Measurements from ENCODE around the gene MED12. TPM values are rescaled to one million over a fixed set of nuclear protein-coding genes. Genes with fewer than 3 reads are reported as not detected.

The MED12 gene
- total and polyA plus RNA-seq, 2 of the 8 experiments (the other 6 are each of a cell fraction or from before 2014, with no cell fraction given): 19.4 to 48.9 TPM

DNA sequence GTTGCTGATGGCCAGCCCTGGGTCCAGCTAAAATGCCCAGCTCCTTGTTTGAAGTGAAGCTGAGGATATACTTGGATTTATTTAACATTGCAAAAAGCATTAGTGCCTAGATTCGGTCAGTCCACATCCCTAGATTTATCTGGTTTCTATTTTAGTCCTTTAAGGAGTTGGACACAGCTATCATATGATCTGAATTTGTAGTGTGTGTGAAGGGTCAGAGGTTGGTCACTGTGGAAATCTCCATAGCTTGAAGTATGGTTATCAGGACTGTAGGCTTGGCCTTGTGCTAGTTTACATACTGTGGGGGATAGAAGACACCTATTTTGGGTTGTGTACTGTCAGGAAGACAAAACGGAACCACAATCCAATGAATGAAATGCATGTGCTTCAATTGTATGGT, 55.0 kb downstream of the MED12 start:
- H4K91ac ChIP-seq (replicated peaks; ENCODE audit: insufficient read length, low read length): no peak overlapping the region
- no peak for DNase-seq (ENCODE audit: low read depth in 1 of 2, low spot score in 2 of 2)
- no peaks in the 10 kb centered on the region for H3K27me3 ChIP-seq (replicated peaks in 1 of 4; ENCODE audit: control insufficient read depth in 3 of 4, extremely low read depth in 1 of 4, insufficient read depth in 3 of 4, low read length in 3 of 4)
- H2BK5ac ChIP-seq (ENCODE audit: low read depth, low read length): no peak overlapping the region
- no peak overlapping the region for H2BK20ac ChIP-seq (ENCODE audit: low read length)
- H2BK12ac ChIP-seq (ENCODE audit: low read depth, low read length): no peak overlapping the region
- no peaks in the 10 kb centered on the region for H3K36me3 ChIP-seq (ENCODE audit: control insufficient read depth in 2 of 4, insufficient read depth in 4 of 4, low read length in 3 of 4)
- WGBS, 2 experiments (ENCODE audit: extremely low coverage in 1 of 2, insufficient coverage in 1 of 2, insufficient read length in 1 of 2, insufficient replicate concordance in 2 of 2, low coverage in 1 of 2, low lambda C conversion rate in 2 of 2, missing lambda C conversion rate in 1 of 2): 96% methylated on average over 2 of the region's 2 CpGs; no CpG with 5 or more reads in 1 of the 2 experiments
- no peak overlapping the region for H3K23ac ChIP-seq (ENCODE audit: insufficient read length)
- no peak overlapping the region for H2AFZ ChIP-seq (ENCODE audit: low read length)
- no peaks in the 10 kb centered on the region for H3K9me3 ChIP-seq (ENCODE audit: insufficient read depth in 2 of 2, low read depth in 1 of 2, low read length in 1 of 2)
- H3K79me2 ChIP-seq (ENCODE audit: control insufficient read depth in 1 of 2, insufficient read depth in 2 of 2, low read length in 2 of 2): no peaks in the 10 kb centered on the region
- H3K23me2 ChIP-seq (ENCODE audit: low read depth, low read length): no peaks in the 10 kb centered on the region; the same call in 1 of the 2 replicates
- no peak overlapping the region for H2AK5ac ChIP-seq (ENCODE audit: low read depth, low read length)
- H3K56ac ChIP-seq (replicated peaks; ENCODE audit: insufficient read length, low read depth, low read length): no peak overlapping the region
- no peak overlapping the region for H3K9ac ChIP-seq (replicated peaks in 1 of 4; ENCODE audit: extremely low read depth in 1 of 4, low read depth in 3 of 4, low read length in 3 of 4)
- H4K20me1 ChIP-seq (replicated peaks in 1 of 2; ENCODE audit: control insufficient read depth in 1 of 2, insufficient read depth in 2 of 2, low read length in 2 of 2): no peaks in the 10 kb centered on the region
- H4K8ac ChIP-seq (ENCODE audit: extremely low read depth, insufficient read depth, low read length): no peak overlapping the region
- ChIA-PET CTCF (ENCODE audit: partially characterized antibody) (no interaction called here), POLR2A (ENCODE audit: partially characterized antibody) (interaction anchor here (1.1 to 2.0 kb wide), 2 partner anchors 9 to 11 kb away, joined by 4 to 10 read pairs; no protein-coding TSS in a partner anchor)
- H3K4me1 ChIP-seq (replicated peaks in 1 of 4; ENCODE audit: control insufficient read depth in 3 of 4, insufficient read depth in 4 of 4, low read length in 3 of 4): peaks cover 0 to 4% (median 3%) of the 10 kb centered on the region in 4 experiments; a peak in 4 of 7 replicates
- H3K4ac ChIP-seq (replicated peaks; ENCODE audit: insufficient read length, low read depth, low read length): no peak overlapping the region
- FAIRE-seq: no peak
- no peak overlapping the region for H3K18ac ChIP-seq (ENCODE audit: extremely low read depth, low read length)
- H4K5ac ChIP-seq (ENCODE audit: insufficient read length, low read depth, low read length): no peak overlapping the region
- no peak overlapping the region for H3K4me3 ChIP-seq (ENCODE audit: extremely low read depth in 1 of 4, insufficient read depth in 2 of 4, low read depth in 3 of 4, low read length in 4 of 4)
- H2BK120ac ChIP-seq (replicated peaks; ENCODE audit: low read depth, low read length): no peak overlapping the region
- no peaks in the 10 kb centered on the region for H3K79me1 ChIP-seq (ENCODE audit: low read depth, low read length)
- no peak overlapping the region for H3K27ac ChIP-seq (ENCODE audit: low read depth, low read length)
- H3K4me2 ChIP-seq (ENCODE audit: insufficient read depth in 1 of 2, low read depth in 2 of 2, low read length in 2 of 2): no peak overlapping the region
- H2BK15ac ChIP-seq (ENCODE audit: low read length): no peak overlapping the region
- H3K14ac ChIP-seq (ENCODE audit: insufficient read length): no peak overlapping the region
- TF ChIP-seq YY1 (IDR thresholded peaks at IDR 0.05; ENCODE audit: low read depth, low read length) (no peak), ATF2 (IDR thresholded peaks at IDR 0.05; ENCODE audit: low read length) (no peak), SIRT6 (IDR thresholded peaks at IDR 0.05; ENCODE audit: low read length) (no peak), HDAC6 (IDR thresholded peaks at IDR 0.05; ENCODE audit: low read depth, low read length) (no peak), EZH2 (IDR thresholded peaks at IDR 0.05; ENCODE audit: low read depth, low read length, severe bottlenecking) (no peak), SIX5 (IDR thresholded peaks at IDR 0.05; ENCODE audit: low read depth, low read length) (no peak), MAX (IDR thresholded peaks at IDR 0.05) (no peak), EGR1 (IDR thresholded peaks at IDR 0.05; ENCODE audit: borderline replicate concordance, low read depth, low read length) (no peak), POLR2A (IDR thresholded peaks at IDR 0.05; ENCODE audit: control extremely low read depth in 1 of 2, low read depth in 2 of 2, low read length in 2 of 2) (no peak), TEAD4 (IDR thresholded peaks at IDR 0.05; ENCODE audit: low read depth, low read length) (no peak), TAF7 (optimal IDR thresholded peaks at IDR 0.05; ENCODE audit: borderline replicate concordance, low read depth, low read length) (no peak), RAD21 (IDR thresholded peaks at IDR 0.05 in 1 of 2, conservative IDR thresholded peaks at IDR 0.05 in 1 of 2; ENCODE audit: low read depth in 2 of 2, low read length in 2 of 2) (no peak)

All from H1 (cell line).